Measurements from ENCODE around the gene SCUBE3.

Gene SCUBE3

GRCh38 chr6:35181933-35182612 is 31.7 kb upstream of the SCUBE3 start:
- no peak for DNase-seq

GRCh38 chr6:35183281-35183680 is 30.5 kb upstream of the SCUBE3 start:
- no peak for DNase-seq

GRCh38 chr6:35183935-35184334 is 29.8 kb upstream of the SCUBE3 start:
- no peak for DNase-seq

GRCh38 chr6:35184580-35185301 is 29.0 kb upstream of the SCUBE3 start:
- no peak for DNase-seq

- DNase-seq, result no peak
Observed at GRCh38 chr6:35185302-35185681, 28.5 kb upstream of the SCUBE3 start.

GRCh38 chr6:35185971-35186370 is 27.8 kb upstream of the SCUBE3 start:
- no peak for DNase-seq

- DNase-seq, result no peak
Observed at GRCh38 chr6:35186571-35186970, 27.2 kb upstream of the SCUBE3 start.

GRCh38 chr6:35188886-35189285 is 24.9 kb upstream of the SCUBE3 start:
- DNase-seq, result no peak

- DNase-seq, result no peak
Observed at GRCh38 chr6:35190306-35190705, 23.4 kb upstream of the SCUBE3 start.

- peak; percentile 11 to 31 for DNase-seq
Observed at GRCh38 chr6:35191889-35192288, 21.9 kb upstream of the SCUBE3 start.

- DNase-seq, result no peak
Observed at GRCh38 chr6:35192301-35192860, 21.4 kb upstream of the SCUBE3 start.

GRCh38 chr6:35194390-35194789 is 19.4 kb upstream of the SCUBE3 start:
- no peak for DNase-seq

GRCh38 chr6:35195120-35195780 is 18.5 kb upstream of the SCUBE3 start:
- DNase-seq, result no peak

- DNase-seq, result no peak
Observed at GRCh38 chr6:35197196-35197595, 16.6 kb upstream of the SCUBE3 start.

- no peak for DNase-seq
Observed at GRCh38 chr6:35199866-35200265, 13.9 kb upstream of the SCUBE3 start.

- DNase-seq, result no peak
Observed at GRCh38 chr6:35202066-35202546, 11.7 kb upstream of the SCUBE3 start.

- DNase-seq, result no peak
Observed at GRCh38 chr6:35203152-35203670, 10.5 kb upstream of the SCUBE3 start.

- no peak for DNase-seq
Observed at GRCh38 chr6:35203680-35204079, 10.1 kb upstream of the SCUBE3 start.

- DNase-seq, result no peak
Observed at GRCh38 chr6:35206346-35206745, 7.4 kb upstream of the SCUBE3 start.

- DNase-seq, result no peak
Observed at GRCh38 chr6:35208419-35208818, 5.3 kb upstream of the SCUBE3 start.

- no peak for DNase-seq
Observed at GRCh38 chr6:35209081-35209480, 4.7 kb upstream of the SCUBE3 start.

GRCh38 chr6:35209622-35210247 is 4.0 kb upstream of the SCUBE3 start:
- DNase-seq, result no peak

GRCh38 chr6:35213298-35213791 is 411 bp upstream of the SCUBE3 start:
- DNase-seq, result no peak
